NCI-H526 treated with DMSO at 0.1 percent for 48 hours (cell line): Measurements from ENCODE around the gene WDR33.
"Not testable (repeated sequence)": the region's sequence is repeated elsewhere in the genome, so short reads cannot be mapped to it uniquely, and the experiment has no call there.

Experiments used
- DNase-seq: peaks from one replicate; lab custom pipeline; 2025; lab: John Stamatoyannopoulos, UW

Gene WDR33

GRCh38 chr2:127810619-127811396 lies at the start of gene WDR33:
Gene WDR33 (minus strand): TSS chr2:127811171. CDS start chr2:127770981, 40,190 bp downstream.
- peak; percentile 95 for DNase-seq

DNA sequence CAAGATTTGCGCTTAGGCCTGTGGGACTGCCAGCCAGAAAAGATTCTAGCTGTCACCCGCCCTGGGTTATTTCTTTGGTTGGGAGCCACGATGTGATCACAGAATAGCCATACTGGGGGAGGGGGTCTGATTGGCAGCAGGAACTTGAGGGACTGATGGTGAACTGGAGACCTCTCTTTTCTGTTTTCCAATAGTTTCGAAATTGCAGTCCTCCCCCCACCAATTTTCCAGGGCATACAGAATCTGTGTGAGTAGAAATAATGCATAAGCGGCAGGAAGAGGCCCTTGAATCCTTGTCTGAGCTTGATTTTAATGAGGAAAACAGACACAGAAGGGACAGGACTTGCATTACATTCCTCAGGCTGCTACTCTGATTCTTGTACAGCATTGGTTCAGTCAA lies 49.2 kb upstream of the WDR33 start:
- DNase-seq = no peak

GRCh38 chr2:127859712-127860085 lies 48.7 kb upstream of the WDR33 start:
- peak; percentile 58 for DNase-seq

- peak; percentile 26 for DNase-seq
These were observed 46.4 kb upstream of the WDR33 start for GRCh38 chr2:127857265-127857808.

GRCh38 chr2:127853671-127854070 lies 42.7 kb upstream of the WDR33 start:
- DNase-seq = no peak

DNA sequence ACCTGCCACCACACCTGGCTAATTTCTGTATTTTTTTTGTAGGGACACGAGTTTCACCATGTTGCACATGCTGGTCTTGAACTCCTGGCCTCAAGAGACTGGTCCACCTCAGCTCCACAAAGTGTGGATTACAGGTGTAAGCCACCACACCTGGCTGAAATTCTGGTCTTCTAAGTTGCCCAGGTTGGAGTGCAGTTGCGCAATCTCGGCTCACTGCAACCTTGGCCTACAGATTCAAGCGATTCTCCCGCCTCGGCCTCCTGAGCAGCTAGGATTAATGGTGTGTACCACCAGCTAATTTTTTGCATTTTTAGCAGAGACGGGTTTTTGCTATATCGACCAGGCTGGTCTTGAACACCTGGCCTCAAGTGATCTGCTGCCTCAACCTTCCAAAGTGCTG lies 41.4 kb upstream of the WDR33 start:
- DNase-seq = no peak

- DNase-seq = no peak
These were observed 37.0 kb upstream of the WDR33 start for GRCh38 chr2:127847931-127848330.

- DNase-seq = no peak
These were observed 34.0 kb upstream of the WDR33 start for GRCh38 chr2:127844973-127845372.

- no peak for DNase-seq
These were observed 32.7 kb upstream of the WDR33 start for GRCh38 chr2:127843677-127844076.

DNA sequence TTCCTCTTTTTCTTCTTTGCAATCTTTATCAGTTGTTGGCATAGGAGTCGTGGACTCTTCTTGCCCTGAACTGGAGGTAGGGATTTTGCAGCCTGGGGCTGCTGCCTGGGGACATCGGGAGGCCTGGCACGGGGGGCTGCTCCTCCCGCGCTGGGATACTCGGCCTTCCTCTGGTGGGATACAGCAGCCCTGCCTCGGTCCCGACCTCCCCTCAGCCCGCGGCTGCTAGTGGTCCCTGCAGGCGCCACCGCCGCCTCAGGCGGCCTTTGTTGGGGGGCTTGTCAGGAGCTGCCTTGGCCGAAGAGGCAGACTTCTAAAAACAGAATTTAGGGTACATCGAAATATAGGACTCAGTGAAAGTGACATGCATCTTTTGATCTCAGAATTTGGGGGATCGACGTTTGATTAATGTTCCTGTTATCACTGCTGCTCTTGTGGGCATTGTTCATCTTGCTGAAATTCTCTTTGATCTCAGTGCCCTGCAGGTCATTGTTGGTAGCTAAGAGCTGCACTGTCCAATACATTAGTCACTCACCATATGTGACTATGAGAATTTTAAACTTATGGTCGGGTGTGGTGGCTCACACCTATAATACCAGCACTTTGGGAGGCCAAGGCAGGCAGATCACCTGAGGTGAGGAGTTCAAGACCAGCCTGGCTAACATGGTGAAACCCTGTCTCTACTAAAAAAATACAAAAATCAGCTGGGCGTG lies 30.7 kb upstream of the WDR33 start:
- no peak for DNase-seq

DNA sequence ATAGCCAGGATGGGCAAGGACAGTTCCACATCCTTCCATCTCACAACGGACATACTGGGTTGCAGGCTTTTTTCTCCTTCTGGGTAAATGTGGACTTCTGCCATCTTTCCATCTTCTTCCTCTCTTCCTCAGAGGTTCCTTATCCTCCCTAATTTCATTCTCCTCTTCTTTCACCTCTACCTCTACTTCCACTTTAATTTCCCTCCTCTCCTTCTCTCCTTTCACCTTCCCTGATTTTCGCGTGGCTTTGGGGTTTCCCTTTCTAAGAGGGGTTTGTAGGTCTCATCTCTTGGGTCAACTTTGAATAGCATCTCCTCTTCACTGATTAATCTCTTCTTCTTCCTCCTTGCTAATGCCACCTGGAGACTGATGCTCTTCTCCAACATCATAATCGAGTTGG lies 29.9 kb upstream of the WDR33 start:
- no peak for DNase-seq

DNA sequence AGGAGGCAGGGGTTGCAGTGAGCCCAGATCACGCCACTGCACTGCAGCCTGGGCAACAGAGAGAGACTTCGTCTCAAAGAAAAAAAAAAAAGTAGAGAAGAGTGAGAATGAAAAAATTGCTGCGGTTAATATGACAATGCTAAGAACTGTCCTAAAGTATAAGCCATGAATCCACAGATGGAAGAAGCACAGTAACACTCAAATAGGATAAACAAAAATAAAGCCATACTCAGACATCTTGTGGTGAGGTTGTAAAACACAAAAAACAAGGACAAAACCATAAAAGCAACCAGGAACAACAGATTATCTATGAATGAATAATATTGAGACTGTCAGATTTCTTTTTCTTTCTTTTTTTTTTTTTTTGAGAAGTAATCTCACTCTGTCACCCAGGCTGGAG lies 24.0 kb upstream of the WDR33 start:
- no peak for DNase-seq

- DNase-seq = peak; percentile 89
These were observed 18.9 kb upstream of the WDR33 start for GRCh38 chr2:127829845-127830246.

- DNase-seq = not testable (repeated sequence)
These were observed 15.7 kb upstream of the WDR33 start for GRCh38 chr2:127826708-127827107.

GRCh38 chr2:127826047-127826446 lies 15.1 kb upstream of the WDR33 start:
- DNase-seq = no peak

GRCh38 chr2:127820080-127820668 lies 9.2 kb upstream of the WDR33 start:
- DNase-seq = no peak

DNA sequence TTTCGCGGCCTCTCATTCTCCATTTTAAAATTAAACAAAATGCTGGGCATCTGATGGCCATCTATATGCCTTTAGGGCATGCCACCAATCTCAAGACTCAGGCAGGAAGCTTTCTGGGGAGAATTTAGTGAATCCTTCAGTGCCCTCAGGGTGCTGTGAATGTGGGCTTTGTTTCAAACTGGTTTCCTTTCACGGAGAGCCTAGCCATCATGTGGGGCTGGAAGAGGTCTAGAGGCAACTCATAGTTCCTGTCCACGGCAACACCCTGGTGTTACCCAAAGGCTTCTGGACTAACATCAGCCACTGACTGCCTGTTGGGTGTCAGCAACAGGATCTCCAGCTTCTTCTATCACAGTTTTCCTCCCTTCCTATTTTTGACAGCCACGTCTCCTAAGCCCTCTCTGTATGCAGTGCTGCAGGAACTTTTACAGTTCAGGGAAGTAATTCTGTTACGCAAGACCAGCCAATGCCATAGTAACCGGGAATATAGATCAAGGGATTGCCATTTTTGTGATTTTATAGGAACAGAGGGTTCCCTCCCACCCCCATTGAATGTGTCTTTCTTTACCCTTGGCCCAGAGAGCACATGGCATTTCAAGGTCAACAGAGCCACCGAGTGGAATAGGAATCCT lies 7.9 kb upstream of the WDR33 start:
- no peak for DNase-seq

GRCh38 chr2:127818241-127818640 lies 7.3 kb upstream of the WDR33 start:
- peak; percentile 75 for DNase-seq

GRCh38 chr2:127814677-127815076 lies 3.7 kb upstream of the WDR33 start:
- no peak for DNase-seq

GRCh38 chr2:127812441-127812840 lies 1.5 kb upstream of the WDR33 start:
- not testable (repeated sequence) for DNase-seq

DNA sequence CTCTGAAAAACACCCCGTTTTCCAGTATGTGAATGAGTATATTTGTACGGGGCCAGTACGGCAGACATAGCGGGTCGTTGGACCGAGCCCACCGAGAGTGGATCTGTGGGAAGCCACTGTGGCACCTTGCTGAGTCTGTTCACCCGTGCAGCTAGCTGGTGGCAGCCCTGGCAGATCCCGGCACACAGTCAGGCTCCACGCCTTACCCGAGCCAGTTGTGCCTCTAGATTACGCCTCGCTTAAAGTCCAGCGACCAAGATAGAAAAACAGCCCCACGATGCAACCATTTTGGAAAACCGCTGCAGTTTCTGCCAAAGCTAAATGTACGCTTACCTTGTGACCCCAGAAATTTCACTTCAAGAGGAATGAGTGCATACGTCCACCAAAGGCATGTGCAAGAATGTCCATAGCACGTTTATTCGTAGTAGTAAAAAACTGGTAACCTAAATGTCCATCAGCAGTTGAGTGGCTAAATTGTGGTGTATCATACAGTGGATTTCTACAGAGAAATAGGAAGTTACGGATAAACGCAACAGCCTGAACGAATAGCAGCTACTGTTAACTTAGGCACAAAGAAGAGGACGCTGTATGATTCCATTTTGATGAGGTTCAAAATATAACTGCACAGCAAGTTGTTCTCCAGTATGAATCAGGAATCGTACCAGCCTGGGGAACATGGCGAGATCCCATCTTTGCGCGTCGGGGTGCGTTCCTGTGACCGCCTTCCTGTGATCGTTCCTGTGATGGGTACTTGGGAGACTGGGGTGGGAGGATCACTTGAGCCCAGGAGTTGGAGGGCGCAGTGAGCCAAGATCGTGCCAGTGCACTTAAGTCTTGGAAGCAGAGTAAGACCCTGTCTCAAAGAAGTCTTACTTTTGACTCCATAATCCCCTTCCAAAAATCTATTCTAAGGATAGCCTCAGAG lies 688 bp upstream of the WDR33 start:
- DNase-seq = no peak
